Activated CD4-positive, alpha-beta T cell treated with anti-CD3 and anti-CD28 coated beads, Interleukin-2, amount 50 U/mL, for 16 hours (primary cell): ENCODE measurements around the gene RAF1.
"Not testable (repeated sequence)": the region's sequence is repeated elsewhere in the genome, so short reads cannot be mapped to it uniquely, and the experiment has no call there.

Experiments
- DNase-seq: peaks from one replicate; pipeline ENCODE4 v3.0.0-alpha.2; 2020

Gene RAF1

DNA sequence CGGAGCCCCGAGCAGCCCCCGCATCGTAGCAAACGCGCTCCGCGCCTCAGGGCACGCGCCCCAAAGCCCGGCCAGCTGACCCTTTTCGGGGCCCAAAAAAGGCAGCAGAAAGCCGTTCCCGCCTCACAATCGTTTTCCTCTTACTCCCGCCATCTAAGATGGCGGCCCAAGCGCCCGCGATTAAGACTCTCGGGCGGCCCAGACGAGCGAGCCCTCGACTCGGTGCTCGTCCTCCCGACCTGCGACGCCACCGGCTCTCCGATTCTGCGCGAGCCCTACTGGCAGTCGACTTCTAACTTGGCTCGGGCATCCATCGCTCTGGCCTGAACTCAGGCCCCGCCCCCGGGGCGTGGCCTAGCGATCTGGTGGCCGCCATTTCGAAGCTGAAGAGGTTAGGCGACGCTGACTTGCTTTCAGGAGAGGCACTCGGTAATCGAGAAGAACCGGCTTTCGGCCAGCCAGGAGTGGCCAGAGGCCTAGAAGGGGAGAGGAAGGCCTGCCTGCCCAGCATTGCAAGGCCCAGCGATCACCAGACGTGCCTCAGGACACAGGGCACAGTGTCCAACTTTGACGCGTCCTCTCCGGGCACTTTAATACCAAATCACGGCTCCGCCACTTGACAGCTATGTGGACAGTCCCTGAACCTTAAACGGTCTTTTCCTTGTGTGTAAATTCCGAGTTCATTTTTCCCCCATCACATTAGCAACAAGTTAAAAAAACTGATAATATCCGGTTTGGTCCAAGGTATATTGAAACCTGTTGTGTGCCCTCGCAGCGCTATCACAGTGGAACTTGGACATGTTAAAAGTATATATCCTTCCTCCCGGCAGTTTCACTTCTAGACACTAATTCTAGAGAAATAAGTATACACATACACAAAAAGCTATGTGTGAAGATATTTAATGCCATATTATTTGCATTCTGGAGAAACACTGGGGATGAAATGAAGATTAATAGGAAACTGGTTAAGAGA, at the start of gene RAF1:
Gene RAF1, minus strand, starts transcription at position 182 of the 973 bp plus-strand sequence. CDS start 45,396 bp downstream, outside the sequence.
- DNase-seq: peak; percentile 99

DNA sequence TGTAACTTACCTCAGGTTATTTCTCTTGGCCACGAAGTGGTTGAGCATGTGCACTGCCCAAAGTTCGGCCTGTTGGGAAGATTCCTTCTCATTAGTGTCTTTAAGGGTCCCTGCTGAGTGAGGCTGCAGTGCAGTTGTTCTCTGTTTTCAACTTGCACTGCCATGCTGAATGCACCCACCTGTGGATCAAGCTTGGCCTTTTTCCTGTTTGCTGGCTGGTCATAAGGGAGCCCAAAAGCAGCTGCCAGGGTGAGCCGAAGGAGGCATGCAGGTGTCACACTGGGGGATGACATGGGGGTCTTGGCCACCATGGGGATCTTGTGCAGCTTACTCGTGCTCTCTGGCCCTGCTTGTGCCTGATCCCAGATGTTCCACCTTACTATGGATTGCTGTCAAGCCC, 46.1 kb upstream of the RAF1 start:
- no peak for DNase-seq

DNA sequence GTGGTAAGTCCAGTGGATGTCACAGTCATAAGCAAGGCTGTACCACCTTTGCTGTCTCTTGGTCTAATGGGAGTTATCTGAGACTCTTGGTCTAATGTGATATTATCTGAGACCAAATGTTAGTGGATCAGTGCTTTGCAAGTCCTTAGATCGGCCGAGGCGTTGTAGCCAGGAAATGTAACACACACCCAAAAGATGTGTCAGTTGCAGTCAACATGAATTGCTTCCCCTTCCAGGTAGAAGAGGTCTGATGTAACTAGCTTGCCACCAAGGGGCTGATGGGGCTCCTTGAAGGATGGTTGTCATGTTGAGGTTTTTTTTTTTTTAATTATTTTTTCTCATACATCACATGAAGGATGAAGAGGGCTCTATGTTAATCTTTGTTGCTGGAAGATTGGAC, 45.4 kb upstream of the RAF1 start:
- no peak for DNase-seq

DNA sequence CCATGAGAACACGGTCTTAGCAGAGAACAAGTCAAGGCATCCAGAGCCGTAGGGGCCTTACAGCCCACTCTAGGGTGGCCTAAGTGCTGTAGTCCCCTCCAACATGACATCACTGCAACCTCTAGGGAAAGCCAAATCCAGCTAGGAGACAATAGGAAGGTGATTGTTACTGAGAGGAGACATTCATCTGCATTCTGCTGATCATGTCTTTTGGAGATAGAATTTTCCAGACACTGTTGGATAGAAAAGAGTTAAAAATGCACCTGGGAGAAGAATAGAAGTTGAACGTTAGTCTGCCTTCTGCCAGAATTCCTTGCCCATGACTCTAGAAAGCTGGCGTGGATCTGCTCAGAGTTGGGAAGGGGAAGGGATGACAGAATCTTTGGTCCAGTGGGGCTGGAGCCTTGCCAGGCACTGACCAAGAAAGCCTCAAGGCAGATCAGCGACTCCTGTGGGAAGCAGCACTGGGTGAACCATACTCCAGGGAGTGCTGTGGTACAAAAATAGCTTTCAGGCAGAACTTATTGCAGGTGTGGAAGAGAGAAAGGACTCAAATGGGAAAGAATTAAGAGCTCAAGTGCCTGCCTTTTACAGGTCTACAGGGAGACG, 44.8 kb upstream of the RAF1 start:
- no peak for DNase-seq

DNA sequence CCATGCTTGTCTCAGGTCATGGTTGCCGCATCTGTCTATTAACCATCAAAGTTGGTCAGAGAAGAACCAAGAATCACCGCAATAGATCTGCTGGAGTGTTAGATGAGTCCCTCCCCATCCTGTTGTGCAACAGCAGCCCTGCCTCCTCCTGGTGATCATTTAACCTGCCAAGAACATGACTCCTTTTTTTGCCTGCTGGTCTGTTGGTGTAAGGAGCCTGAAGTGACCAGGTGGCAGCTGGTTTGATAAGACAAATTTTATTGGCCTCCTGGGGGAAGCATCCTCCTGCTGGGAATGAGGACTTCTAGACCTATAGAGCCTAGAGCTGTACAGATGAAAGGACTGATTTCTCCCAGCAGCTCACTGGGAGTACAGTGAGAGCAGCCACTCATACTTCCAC, 43.5 kb upstream of the RAF1 start:
- DNase-seq: no peak

DNA sequence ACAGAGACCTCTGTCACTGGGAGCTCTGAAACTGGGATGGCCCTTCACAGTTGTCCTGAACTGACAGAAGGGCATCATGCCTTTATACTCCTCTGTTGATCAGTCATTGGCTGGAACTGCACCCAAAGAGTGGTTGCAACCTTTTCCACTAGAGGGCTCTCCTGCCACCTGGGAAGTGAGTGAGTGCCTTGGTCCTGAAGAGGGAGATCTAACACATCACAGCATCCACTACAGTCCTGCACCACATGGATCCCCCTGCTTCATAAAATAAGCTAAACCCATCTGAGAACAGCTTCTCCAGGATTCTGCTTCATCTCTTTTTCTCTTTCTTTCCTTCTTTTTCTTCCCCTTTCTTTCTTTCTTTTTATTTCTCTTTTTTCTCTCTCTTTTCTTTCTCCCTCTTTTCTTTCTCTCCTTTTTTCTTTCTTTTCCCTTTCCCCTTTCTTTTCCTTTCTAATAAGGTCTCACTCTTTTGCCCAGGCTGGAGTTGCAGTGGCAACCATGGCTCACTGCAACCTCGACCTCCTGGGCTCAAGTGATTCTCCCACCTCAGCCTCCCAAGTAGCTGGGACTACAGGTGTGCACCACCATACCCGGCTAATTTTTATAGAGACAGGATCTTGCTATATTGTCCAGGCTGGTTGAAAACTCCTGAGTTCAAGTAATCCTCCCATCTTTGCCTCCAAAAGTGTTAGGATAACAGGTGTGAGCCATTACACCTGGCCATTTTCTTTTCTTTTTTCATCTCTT, 42.8 kb upstream of the RAF1 start:
- peak; percentile 75 for DNase-seq

DNA sequence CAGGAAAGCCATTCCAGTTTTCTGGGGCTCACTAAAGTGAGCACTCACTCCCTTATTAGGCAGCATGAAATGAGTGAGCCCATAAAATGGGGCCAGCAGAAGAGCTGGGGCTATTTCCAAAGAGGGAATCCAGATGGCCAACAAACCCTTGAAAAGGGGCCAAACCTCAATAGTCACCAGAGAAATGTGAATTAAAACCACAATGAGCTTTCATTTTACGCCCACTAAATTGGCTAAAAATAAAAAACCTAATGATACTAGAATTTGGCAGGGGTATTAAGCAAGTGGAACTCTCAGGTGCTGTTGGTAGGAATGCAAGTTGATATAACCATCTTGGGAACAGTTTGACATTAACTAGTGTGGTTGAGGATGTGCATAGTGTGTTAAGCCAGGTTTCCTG, 42.1 kb upstream of the RAF1 start:
- DNase-seq: no peak

DNA sequence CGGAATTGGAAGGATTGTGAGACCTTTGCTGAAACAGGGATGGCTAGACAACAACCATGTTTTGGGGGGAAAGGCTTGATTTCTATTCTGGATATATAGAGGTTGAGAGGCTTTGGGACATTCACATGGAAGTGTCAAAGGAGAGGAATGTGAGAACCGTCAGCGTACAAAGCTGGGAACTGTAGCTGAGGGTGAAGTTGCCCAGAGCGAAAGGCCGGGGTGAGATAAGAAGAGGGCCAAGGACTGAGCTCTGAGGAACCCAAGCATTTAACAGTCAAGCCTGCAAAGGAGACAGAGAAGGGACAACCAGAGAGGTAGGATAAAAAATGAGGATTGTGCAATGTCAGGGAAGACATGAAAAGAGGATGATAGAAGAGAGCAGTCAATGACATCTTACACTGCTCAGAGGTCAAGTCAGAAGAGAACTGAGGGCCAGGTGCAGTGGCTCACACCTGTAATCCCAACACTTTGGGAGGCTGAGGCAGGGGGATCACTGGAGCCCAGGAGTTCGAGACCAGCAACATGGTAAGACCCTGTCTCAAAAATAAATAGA, 41.5 kb upstream of the RAF1 start:
- no peak for DNase-seq

DNA sequence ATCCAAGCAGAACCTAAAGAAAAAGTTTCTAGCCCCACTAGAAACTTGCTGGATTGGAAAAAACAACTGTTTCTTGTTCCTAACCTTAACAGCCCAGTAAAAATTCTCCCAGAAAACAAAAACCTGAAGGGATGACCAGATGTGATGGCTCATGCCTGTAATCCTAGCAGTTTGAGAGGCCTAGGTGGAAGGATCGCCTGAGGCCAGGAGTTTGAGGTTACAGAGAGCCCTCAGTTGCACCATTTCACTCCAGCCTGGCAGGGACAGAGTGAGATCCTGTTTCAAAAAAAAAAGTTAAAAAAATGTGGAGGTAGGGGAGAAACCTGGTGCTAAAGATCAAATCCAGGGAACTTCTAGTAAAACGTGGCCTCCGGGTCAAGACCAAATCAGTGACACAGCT, 38.6 kb upstream of the RAF1 start:
- DNase-seq: no peak

DNA sequence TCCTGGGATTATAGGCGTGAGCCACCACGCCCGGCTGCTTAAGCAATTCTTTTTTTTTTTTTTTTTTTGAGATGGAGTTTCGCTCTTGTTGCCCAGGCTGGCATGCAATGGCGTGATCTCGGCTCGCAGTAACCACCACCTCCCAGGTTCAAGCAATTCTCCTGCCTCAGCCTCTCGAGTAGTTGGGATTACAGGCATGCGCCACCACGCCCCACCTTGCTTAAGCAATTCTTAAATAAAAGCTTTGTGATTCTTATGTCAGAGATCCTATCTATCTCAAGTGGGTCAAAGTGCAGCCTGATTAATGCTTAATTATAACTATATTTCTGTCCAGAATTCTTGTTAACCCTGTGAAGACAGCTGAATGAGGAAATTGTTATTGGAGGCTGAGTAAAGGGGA, 37.7 kb upstream of the RAF1 start:
- not testable (repeated sequence) for DNase-seq

DNA sequence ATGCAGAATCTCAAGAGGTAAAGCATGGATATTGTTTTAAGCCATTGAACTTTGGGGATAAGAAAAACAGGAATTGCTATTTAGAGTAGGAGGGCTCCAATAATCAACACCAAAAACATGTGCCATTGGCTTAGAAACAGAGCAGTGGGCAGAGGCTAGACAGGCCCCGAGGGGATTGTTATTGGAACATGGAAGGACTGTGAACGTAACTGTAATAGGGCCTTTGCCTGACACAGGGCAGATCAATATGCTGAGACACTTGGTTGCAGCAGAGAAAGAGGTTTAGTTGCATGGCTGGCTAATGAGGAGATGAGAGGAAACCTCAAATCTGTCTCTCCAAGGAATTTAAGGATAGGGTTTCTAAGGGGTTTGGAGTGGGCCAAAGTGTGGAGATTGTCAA, 36.9 kb upstream of the RAF1 start:
- no peak for DNase-seq

DNA sequence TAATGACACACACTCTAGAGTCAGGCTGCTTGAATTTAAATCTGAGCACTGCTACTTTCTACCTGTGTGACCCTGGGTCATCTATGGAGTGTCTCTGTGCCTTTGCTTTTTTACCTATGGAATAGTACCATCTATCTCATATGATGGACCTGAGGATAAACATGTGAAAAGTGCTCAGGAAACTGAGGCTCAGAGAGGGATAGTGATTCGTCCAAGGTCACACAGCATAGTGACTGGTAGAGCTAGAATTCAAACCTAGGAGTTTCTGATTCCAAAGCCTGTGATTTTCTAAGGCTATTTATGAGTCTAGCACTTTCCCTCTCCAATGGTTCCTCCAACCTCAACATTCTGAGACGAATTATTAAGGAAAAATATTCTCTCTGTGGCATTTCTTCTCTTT, 32.0 kb upstream of the RAF1 start:
- no peak for DNase-seq

DNA sequence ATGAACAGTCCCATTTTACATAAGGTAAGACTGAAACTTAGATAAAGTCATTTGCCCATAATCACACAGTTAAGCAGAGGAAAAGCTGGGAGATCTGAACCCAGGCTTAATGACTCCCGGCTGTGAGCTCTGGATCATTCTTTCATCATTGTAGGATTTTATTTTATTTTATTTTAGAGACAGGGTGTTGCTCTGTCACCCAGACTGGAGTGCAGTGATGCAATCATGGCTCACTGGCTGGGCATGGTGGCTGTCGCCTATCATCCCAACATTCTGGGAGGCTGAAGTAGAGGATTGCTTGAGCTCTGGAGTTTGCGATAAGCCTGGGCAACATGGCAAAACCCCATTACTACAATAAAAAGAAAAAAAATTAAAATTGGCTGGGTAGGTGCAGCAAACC, 31.2 kb upstream of the RAF1 start:
- DNase-seq: no peak

DNA sequence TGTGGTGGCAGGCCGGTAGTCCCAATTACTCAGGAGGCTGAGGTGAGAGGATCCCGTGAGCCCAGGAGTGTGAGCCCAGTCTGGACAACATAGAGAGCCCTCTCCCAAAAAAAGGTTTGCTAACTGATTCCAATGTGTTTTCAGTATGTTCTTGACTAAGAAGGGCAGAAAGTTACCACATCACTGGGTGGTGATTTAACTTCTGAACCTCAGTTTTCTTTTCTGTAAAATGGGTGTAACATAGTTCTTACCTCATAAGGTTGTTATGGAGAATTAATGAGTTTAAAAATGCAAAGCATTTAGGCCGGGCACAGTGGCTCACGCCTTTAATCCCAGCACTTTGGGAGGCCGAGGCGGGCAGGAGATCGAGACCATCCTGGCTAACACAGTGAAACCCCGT, 28.5 kb upstream of the RAF1 start:
- no peak for DNase-seq

DNA sequence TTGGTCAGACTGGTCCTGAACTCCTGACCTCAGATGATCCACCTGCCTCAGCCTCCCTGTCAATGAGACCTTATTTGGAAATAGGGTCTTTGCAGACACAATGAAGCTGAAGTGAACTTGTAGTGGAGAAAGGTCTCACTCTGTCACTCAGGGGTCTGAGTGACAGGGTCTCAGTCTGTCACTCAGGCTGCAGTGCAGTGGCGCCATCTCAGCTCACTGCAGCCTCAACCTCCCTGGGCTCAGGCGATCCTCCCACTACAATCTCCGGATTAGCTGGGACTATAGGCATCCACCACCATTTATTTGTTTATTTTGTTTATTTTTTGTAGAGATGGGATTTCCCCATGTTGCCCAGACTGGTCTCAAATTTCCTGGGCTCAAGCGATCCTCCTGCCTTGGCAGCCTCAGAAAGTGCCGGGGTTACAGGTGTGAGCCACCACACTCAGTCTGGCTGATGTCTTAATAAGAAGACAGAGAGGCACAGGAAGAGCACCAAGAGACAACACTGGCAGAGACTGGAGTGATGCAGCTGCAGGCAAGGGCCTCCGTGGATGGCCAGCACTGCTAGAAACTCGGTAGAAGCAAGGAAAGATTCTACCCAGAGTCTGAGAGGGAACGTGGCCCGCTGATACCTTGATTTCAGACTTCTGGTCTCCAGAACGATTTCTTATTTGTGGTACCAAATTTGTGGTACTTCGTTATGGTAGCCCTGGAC, 26.2 kb upstream of the RAF1 start:
- DNase-seq: no peak

DNA sequence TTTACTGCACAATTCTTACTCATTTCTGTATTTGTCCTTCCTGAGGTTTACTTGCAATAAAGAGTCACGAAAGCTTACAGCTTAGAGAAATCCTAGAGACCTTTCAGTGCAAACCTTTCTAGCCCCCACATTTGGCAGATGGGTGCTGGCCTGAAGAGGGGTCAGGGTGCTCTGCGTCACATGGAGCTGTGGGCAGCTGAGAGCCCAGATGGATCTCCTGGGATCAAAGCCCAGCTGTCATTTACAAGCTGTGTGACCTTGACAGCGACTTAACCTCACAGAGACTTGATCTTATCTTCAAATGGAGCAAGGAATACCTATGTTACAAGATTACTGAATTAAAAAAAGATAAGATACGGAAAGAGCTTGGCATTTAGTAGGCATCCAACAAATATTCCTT, 24.0 kb upstream of the RAF1 start:
- DNase-seq: no peak

DNA sequence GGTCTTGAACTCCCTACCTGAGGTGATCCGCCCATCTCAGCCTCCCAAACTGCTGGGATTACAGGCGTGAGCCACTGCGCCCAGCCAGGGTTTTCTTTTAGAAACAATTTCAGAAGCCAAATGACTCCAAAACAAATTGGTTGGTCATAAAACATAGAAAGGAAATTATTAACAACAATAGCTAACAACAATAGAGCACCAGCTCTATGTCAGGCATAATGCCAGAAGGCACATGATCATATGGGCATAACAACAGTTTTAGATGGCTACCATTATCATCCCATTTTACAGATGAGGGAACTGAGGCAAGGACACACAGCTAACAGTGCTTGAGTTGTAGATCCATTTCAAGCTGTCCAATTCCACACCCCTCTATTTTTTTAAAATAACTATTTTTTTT, 22.2 kb upstream of the RAF1 start:
- no peak for DNase-seq

DNA sequence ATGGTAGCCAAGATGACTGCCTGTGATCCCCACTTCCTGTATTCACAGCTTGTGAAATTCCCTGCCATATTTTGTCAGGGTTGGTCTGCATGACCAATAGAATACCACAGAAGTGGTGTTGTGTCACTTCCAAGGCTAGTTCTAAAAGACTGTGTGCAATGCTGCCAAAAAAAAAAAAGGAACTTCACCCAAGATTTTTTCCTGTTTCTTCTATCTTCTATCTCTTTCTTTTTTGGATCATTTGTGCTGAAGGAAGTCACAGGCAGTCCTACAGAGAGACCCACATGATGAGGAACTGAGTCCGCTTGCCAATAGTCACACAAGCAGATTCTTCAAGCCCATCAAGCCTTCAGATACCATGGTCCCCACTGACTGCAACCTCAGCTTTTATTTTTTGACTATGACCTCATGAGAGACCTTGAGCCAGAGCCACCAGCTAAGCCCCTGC, 18.1 kb upstream of the RAF1 start:
- no peak for DNase-seq

DNA sequence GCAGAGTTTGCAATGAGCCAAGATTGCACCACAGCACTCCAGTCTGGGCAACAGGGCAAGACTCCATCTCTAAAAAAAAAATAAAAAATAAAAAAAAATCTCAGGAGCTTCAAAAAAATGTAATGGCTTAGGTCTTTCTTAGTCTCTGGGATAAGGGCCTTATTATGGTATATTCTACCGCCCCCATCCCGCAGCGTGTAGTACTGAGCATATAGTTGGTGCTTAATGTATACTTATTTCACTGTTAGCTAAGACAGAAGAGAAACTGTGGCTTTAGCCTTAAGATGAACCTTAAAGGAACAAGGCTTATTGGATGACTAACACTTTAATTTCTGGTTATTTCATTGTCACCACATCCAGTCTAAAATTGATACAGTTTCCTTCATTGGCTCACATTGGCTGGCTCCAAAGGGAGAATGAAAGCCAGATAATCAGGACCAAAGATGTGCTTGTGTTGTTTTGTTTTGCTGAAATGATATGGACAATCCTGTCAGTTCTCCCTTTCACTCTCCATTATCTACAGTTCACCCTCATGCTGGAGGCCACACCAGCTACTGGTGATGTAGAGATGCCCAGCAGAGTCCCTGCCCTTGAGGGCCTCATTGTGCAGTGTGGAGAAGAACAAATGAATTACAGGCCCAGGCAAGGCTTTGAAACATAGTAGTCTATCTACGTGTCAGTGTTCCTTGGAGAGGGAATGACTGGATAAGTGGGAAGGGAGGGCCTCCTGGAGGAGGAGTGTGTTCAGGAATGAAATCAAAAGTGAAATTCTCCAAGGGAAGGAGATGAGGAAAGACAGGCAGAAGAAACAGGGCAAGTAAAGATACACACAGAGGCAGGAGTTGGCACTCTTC, 17.4 kb upstream of the RAF1 start:
- no peak for DNase-seq

DNA sequence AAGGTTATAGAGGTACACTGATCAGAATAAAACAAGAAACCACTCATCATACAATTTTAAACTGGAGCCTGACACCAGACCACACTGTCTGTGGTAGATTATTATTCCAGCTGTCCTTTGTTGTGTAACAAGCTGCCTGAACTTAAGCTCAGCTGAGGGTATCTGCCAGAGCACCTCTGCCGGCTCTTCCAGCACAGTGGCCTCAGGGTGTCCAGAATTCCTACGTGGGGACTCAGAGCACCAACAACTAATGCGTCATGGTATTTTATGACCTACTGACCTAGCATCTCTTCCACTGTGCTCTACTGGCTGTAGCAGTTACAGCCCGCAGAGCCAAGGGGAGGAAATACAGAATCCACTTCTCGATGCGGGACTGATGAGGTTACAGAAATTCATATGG, 15.6 kb upstream of the RAF1 start:
- DNase-seq: no peak

DNA sequence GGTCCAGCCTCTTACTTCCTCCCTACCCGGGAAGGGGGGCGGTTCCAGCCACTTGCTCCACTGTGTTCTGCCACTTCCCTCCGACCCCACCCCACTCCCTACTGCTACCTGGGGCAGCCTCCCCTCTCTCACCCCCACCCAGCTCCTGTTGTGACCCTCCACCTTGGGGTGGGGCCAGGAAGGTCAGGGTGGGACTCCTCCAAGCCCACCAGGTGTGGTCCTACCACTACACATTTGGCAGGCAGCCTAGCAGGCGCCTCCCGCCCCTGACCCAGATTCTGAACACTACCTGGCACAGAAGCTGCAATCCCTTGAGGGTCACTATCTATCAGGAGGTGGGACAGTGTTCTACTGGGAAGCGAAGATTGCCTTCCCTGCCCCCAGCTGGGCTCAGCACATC, 13.7 kb upstream of the RAF1 start:
- DNase-seq: no peak
